Medulla oblongata (tissue), 1 donor: ENCODE measurements around the gene IL27RA.
A peak's percentile ranks its signal among the peaks of the same experiment; 100 is the strongest.
"Not testable (repeated sequence)": the region's sequence is repeated elsewhere in the genome, so short reads cannot be mapped to it uniquely, and the experiment has no call there.

Source experiments
- DNase-seq: peaks from one replicate; pipeline ENCODE4 v3.0.0-alpha.2; 2015; ENCODE audit errors: extremely low spot score

The IL27RA gene

DNA sequence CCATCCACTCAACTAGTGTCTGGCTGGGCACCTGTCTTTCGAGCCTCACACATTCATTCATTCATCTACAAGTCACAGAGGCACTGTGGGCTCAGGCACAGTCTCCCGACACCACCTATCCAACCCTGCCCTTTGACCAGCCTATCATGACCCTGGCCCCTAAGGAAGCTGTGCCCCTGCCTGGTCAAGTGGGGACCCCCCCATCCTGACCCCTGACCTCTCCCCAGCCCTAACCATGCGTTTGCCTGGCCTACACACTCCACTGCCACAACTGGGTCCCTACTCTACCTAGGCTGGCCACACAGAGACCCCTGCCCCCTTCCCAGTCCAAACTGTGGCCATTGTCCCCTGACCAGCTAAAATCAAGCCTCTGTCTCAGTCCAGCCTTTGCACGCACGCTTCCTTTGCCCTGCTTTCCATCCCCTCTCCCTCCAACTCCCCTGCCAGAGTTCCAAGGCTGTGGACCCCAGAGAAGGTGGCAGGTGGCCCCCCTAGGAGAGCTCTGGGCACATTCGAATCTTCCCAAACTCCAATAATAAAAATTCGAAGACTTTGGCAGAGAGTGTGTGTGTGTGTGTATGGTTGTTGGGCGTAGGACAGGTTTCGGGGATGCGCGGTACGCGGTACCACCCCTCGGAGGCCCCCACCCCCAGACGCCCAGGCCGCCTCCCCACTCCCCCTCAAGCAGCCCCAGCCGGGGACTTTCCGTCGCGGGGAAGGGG is 404 bp upstream of the IL27RA start:
- DNase-seq: no peak

- no peak for DNase-seq
Observed at GRCh38 chr19:14033946-14034345, 2.4 kb downstream of the IL27RA start.

DNA sequence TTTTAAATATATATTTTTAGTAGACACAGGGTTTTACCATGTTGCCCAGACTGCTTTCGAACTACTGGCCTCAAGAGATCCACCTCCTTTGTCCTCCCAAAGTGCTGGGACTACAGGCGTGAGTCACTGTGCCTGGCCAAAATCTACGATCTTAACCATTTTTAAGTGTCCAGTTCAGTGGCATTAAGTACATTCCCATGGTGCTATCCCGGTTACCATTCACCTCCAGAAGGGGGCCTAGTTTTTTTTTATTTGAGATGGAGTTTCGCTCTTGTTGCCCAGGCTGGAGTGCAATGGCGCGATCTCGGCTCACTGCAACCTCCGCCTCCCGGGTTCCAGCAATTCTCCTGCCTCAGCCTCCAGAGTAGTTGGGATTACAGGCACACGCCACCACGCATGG is 3.6 kb downstream of the IL27RA start:
- not testable (repeated sequence) for DNase-seq

- DNase-seq: no peak
Observed at GRCh38 chr19:14035706-14036105, 4.1 kb downstream of the IL27RA start.

- DNase-seq: no peak
Observed at GRCh38 chr19:14039181-14039580, 7.6 kb downstream of the IL27RA start.

- DNase-seq: peak; percentile 70
Observed at GRCh38 chr19:14042659-14043608, 11.4 kb downstream of the IL27RA start.

GRCh38 chr19:14047866-14048265 is 16.3 kb downstream of the IL27RA start:
- not testable (repeated sequence) for DNase-seq

GRCh38 chr19:14048443-14049153 is 17.0 kb downstream of the IL27RA start:
- no peak for DNase-seq

DNA sequence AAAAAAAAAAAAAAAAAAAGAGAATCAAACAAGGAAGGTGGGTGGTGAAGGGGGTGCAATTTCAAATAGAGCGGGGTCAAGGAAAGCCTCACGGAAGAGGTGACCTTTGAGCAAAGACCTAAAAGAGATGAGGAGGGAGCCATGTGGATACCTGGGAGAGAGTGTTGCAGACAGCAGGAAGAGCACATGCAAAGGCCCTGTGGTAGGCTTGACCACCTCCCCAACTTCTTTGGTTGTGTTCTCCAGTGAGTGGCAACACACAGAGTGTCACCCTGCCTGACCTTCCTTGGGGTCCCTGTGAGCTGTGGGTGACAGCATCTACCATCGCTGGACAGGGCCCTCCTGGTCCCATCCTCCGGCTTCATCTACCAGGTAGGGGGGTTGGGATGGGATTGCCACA is 18.9 kb downstream of the IL27RA start:
- DNase-seq: no peak

GRCh38 chr19:14050961-14051360 is 19.4 kb downstream of the IL27RA start:
- not testable (repeated sequence) for DNase-seq

- DNase-seq: no peak
Observed at GRCh38 chr19:14051980-14052379, 20.4 kb downstream of the IL27RA start.

- DNase-seq: no peak
Observed at GRCh38 chr19:14052470-14052869, 20.9 kb downstream of the IL27RA start.

- DNase-seq: no peak
Observed at GRCh38 chr19:14053032-14053431, 21.5 kb downstream of the IL27RA start.

GRCh38 chr19:14053500-14053899 is 21.9 kb downstream of the IL27RA start:
- no peak for DNase-seq

DNA sequence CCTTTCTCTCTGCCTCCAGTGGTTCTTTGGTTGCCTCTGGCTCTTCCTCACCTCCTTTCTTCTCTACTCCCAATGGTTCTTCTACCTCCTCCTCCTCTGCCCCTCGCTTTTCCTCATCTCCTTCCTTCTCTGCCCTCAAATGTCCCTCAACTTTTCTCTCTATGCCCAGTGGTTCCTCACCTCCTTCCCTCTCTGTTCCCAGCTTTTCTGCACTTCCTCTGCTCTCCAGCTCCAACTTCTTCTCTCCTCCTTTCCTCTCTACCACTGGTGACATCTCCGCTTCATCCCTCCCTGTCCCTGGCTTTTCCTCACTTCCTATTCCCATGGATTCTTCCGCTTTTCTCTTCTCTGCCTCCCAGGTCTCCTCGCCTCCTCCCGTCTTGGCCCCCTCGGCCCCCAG is 22.5 kb downstream of the IL27RA start:
- DNase-seq: no peak

DNA sequence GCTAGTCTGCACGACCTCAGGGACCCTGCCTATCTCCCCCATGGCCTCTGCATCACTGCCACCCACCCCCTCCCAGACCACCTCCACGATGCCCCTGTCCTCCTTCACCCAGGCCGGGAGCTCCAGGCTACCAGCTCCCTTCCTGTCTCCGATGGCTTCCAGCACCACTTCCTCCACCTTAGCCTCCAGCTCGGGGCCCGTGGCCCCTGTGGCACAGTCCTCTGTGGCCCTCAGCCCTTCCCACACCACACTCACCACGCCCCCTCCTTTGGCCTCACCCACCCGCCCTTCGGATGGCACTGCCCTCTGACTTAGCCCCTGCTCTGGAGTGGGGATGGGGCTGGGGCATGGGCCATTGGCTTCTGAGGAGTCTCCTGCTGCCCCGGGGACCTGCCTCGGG is 23.2 kb downstream of the IL27RA start:
- DNase-seq: no peak

DNA sequence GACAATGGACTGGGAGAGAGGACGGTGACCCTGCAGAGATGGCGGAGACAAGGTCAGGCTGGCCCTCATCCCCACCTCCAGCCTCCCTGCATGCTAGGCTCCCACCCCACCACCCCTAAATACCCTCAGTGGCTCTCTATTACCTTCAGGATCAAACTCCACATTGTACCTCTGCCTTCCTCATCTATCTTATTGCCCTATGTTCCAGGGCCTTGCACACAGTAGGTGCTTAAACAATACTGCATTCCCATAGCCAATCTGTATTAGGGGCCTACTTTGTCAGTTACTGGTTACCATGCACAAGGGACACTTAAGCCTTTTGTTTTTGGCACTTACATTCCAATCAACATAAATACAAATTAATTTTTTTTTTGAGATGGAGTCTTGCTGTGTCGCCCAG is 23.8 kb downstream of the IL27RA start:
- DNase-seq: no peak

GRCh38 chr19:14056069-14056666 is 24.6 kb downstream of the IL27RA start:
- no peak for DNase-seq

DNA sequence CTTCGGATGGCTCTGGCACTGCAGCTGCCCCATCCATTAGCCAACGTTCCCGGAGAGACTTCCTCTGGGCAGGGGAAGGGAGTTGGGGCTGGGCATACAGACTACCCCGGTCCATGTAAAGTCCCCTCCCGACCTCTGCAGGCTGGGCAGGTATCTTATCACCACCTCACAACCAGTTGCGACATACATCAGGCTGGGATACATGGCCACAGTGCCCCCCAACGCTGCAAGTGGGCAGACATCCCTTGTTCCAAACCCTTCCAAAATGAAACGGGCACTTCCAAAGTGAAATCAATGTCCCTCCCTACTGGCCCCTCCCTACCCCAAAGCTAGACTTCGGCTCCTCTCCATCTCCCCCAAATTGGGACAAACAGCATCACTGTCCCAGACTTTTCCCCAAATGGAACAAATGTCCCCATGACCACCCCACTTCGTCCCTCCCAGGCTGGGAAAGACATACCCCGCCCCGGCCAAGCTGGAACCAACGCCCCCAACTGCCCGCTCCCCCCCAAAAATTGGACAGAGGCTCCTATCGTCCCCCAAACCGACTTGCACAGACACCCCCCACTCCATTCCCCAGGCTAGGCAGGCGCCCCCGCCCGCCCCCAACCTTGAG is 25.3 kb downstream of the IL27RA start:
- DNase-seq: no peak

DNA sequence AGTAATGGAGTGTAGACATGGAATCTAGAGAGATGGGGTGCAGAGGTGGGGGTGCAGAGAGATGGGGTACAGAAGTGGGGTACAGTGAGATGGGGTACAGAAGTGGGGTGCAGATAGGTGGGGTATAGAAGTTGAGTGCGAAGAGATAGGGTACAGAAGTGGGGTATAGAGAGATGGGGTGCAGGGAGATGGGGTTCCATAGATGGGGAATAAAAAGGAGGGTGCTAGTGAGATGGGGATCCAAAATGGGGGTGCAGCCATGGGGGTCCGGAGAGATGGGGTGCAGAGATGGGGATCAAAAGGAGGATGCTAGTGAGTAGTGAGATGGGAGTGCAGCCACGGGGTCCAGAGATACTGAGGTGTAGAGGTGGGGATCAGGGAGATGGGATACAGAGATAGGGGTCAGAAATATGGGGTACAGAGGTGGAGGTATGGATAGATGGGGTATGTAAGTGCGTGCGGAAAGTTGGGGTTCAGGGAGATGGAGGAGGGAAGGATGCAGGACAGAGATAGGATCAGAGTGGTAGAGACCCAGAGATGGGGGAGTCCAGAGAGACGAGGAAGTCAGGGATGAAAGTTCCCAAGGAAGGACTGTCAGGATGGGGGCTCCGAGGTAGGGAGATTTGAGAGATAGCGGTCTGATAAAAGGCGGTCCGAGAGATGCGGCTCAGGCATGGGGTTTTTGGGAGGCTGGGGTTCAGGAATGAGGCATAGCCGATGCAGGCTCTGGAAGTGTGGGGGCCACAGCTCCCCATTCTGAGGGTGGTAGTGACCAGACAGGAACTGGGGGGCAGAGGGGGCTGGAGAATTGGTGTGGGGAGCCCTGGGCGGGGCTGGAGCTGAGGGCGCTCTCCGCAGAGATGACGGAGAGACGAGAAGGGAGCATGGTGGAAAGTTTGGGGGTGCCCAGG is 26.9 kb downstream of the IL27RA start:
- no peak for DNase-seq
